COR-L47 (cell line): ENCODE data around the gene RSRP1.
"Not testable (repeated sequence)": the region's sequence is repeated elsewhere in the genome, so short reads cannot be mapped to it uniquely, and the experiment has no call there.

ENCODE experiments used
- DNase-seq: peaks from one replicate; lab custom pipeline; 2025; lab: John Stamatoyannopoulos, UW

RSRP1 gene

GRCh38 chr1:25247024-25247828, at the start of gene RSRP1:
Gene RSRP1, minus strand, starts transcription at chr1:25247454. Its CDS starts 491 bp downstream, at chr1:25246963.
- DNase-seq, result peak; percentile 95

GRCh38 chr1:25296501-25296900, 49.2 kb upstream of the RSRP1 start:
- not testable (repeated sequence) for DNase-seq

- DNase-seq, result not testable (repeated sequence)
Observed at GRCh38 chr1:25294889-25295826, 47.9 kb upstream of the RSRP1 start.

- not testable (repeated sequence) for DNase-seq
Observed at GRCh38 chr1:25293426-25293825, 46.2 kb upstream of the RSRP1 start.

GRCh38 chr1:25290043-25290442, 42.8 kb upstream of the RSRP1 start:
- DNase-seq, result not testable (repeated sequence)

- DNase-seq, result not testable (repeated sequence)
Observed at GRCh38 chr1:25288573-25289101, 41.4 kb upstream of the RSRP1 start.

- not testable (repeated sequence) for DNase-seq
Observed at GRCh38 chr1:25287164-25287563, 39.9 kb upstream of the RSRP1 start.

GRCh38 chr1:25285862-25286261, 38.6 kb upstream of the RSRP1 start:
- not testable (repeated sequence) for DNase-seq

GRCh38 chr1:25279693-25280111, 32.4 kb upstream of the RSRP1 start:
- not testable (repeated sequence) for DNase-seq

- DNase-seq, result not testable (repeated sequence)
Observed at GRCh38 chr1:25278790-25279189, 31.5 kb upstream of the RSRP1 start.

GRCh38 chr1:25278358-25278757, 31.1 kb upstream of the RSRP1 start:
- not testable (repeated sequence) for DNase-seq

- DNase-seq, result not testable (repeated sequence)
Observed at GRCh38 chr1:25277295-25277694, 30.0 kb upstream of the RSRP1 start.

GRCh38 chr1:25275648-25276047, 28.4 kb upstream of the RSRP1 start:
- not testable (repeated sequence) for DNase-seq

- DNase-seq, result not testable (repeated sequence)
Observed at GRCh38 chr1:25272238-25272637, 25.0 kb upstream of the RSRP1 start, which contains the start of gene RHD. Gene RHD, plus strand, starts transcription at chr1:25272509. Its CDS starts 39 bp downstream, at chr1:25272548.

GRCh38 chr1:25268143-25268760, 21.0 kb upstream of the RSRP1 start:
- not testable (repeated sequence) for DNase-seq

- DNase-seq, result peak; percentile 24
Observed at GRCh38 chr1:25267288-25268142, 20.3 kb upstream of the RSRP1 start.

- not testable (repeated sequence) for DNase-seq
Observed at GRCh38 chr1:25266554-25267287, 19.5 kb upstream of the RSRP1 start.

GRCh38 chr1:25260336-25260735, 13.1 kb upstream of the RSRP1 start:
- DNase-seq, result not testable (repeated sequence)

GRCh38 chr1:25259813-25260212, 12.6 kb upstream of the RSRP1 start:
- DNase-seq, result not testable (repeated sequence)

- no peak for DNase-seq
Observed at GRCh38 chr1:25257196-25257595, 9.9 kb upstream of the RSRP1 start.
